Heart left ventricle (tissue), 16 donors: ENCODE measurements around the gene PFKFB4. TPM values are rescaled to one million over a fixed set of nuclear protein-coding genes. Genes with fewer than 3 reads are reported as not detected.

Source experiments
- ATAC-seq, 4 donors: fragments of 200-7000 bp; cut with Tn5 transposase; one replicate each; pipeline ENCODE4 v1.9.1; 2020 to 2022; ENCODE audit warnings: moderate library complexity in 4 of 4, mild to moderate bottlenecking in 3 of 4, moderate number of reproducible peaks in 1 of 4
- DNase-seq, 5 donors: peaks; one replicate each; pipeline ENCODE4 v3.0.0-alpha.2; 2020
- H3K27ac ChIP-seq, 12 donors: fragments of 200-600 bp; sonication (generic) in 4 of 12; one replicate each; pipeline versions ENCODE4 v1.5.0 to v1.8.0; 2016 to 2022; ENCODE audit warnings: mild to moderate bottlenecking in 2 of 12
- H3K27me3 ChIP-seq, 9 donors: fragments of 200-600 bp; sonication (generic) in 2 of 9; one replicate each; pipeline versions ENCODE4 v1.5.1 to v1.8.0; 2016 to 2022; ENCODE audit warnings: mild to moderate bottlenecking in 3 of 9
- H3K36me3 ChIP-seq, 9 donors: fragments of 200-600 bp; sonication (generic) in 2 of 9; one replicate each; pipeline versions ENCODE4 v1.5.0 to v1.8.0; 2018 to 2022; ENCODE audit warnings: mild to moderate bottlenecking in 2 of 9
- H3K4me1 ChIP-seq, 12 donors: fragments of 200-600 bp; sonication (generic) in 4 of 12; one replicate each; pipeline versions ENCODE4 v1.5.0 to v1.8.0; 2016 to 2022; ENCODE audit warnings: mild to moderate bottlenecking in 3 of 12
- H3K4me3 ChIP-seq, 12 donors: fragments of 200-600 bp; sonication (generic) in 4 of 12; one replicate each; pipeline versions ENCODE4 v1.5.0 to v1.8.0; 2017 to 2022; ENCODE audit warnings: mild to moderate bottlenecking in 9 of 12, moderate library complexity in 4 of 12
- H3K9me3 ChIP-seq, 12 donors: fragments of 200-600 bp; sonication (generic) in 4 of 12; one replicate each; pipeline versions ENCODE4 v1.5.0 to v1.8.0; 2016 to 2022; ENCODE audit warnings: mild to moderate bottlenecking in 1 of 12
- POLR2A ChIP-seq, 2 donors: fragments of 450-650 bp; IDR thresholded peaks; one replicate each; pipeline ENCODE4 v1.6.1; 2017; ENCODE audit warnings: antibody characterized with exemption in 2 of 2, mild to moderate bottlenecking in 2 of 2, moderate library complexity in 2 of 2
- WGBS, 4 donors: extraction: QIAGEN DNeasy Blood & Tissue Kit in 2 of 4; methylation state at CpG; one replicate each; pipeline versions ENCODE4 v1.1.5 to v1.1.7; 2013 to 2018; 5-methylcytosine and 5-hydroxymethylcytosine counted together
- intact Hi-C, 10 donors: fragments of 100-400 bp; cut with DNase I; formaldehyde crosslinking; loops; one replicate each; pipeline versions ENCODE4 v1.11.1 to v1.14.2; 2022
- polyA plus RNA-seq, 2 donors: library from polyadenylated mRNA; stranded (reverse); fragments of 200-250 nt; gene quantifications; one replicate each; pipeline ENCODE4 v1.2.3, GENCODE V29; 2013
- total RNA-seq, 9 donors: library from RNA; depleted of rRNA in 2 of 9; stranded (reverse); fragments of >200 nt in 2 of 9; fragmentation: NEBNext Ultra II Directional in 3 of 9; extraction: Animal tissue kit (Norgen Biotek cat#: 25700) in 3 of 9; gene quantifications; one replicate each; pipeline versions ENCODE4 v1.1.0 to v1.2.4, GENCODE V29; 2016 to 2023
- TF ChIP-seq, protein P1 (sequence below), 12 donors: fragments of 200-600 bp; sonication (generic) in 4 of 12; IDR thresholded peaks; one replicate each; pipeline versions ENCODE4 v1.5.0 to v1.8.0; 2018 to 2022; ENCODE audit warnings: antibody characterized with exemption in 12 of 12, mild to moderate bottlenecking in 5 of 12
- donor health status: ischemic (EF 13 %, LVEDD 7.1; RV severe dilation, severe dysfunction).
- donor health status: healthy with polysubstance abuse.
- donor health status: DM: no; HTN: yes; CAD: no.
- donor health status: DM: no; HTN: no; CAD: no.
- donor health status: ischemic (EF 25% LVEDD 6.9; RV normal size, moderate dysfunction).
- donor health status: ischemic (EF 25% LVEDD 5.7; RV mildly dilated, moderate dysfunction).
- donor health status: healthy.
- donor health status: DM: yes; HTN: yes; CAD: no.
- donor health status: ischemic (EF 35%, LVEDD 5.7; RV mildly dilated, moderate dysfunction).
- donor health status: nonischemic (EF 11% LVEDD 7.7; RV severe dilation, severe dysfunction).
- donor health status: DM: yes; HTN: yes; CAD: no.
- donor health status: PGD.
- donor health status: ischemic (EF 29% LVEDD 5.4; RV normal size, mild dysfunction).
- donor health status: nonischemic (EF 23%, LVEDD 6.1; RV moderate dilation, normal function).

Gene PFKFB4
- total and polyA plus RNA-seq, 11 donors = 0.44 to 9.1 (median 1.2) TPM

DNA sequence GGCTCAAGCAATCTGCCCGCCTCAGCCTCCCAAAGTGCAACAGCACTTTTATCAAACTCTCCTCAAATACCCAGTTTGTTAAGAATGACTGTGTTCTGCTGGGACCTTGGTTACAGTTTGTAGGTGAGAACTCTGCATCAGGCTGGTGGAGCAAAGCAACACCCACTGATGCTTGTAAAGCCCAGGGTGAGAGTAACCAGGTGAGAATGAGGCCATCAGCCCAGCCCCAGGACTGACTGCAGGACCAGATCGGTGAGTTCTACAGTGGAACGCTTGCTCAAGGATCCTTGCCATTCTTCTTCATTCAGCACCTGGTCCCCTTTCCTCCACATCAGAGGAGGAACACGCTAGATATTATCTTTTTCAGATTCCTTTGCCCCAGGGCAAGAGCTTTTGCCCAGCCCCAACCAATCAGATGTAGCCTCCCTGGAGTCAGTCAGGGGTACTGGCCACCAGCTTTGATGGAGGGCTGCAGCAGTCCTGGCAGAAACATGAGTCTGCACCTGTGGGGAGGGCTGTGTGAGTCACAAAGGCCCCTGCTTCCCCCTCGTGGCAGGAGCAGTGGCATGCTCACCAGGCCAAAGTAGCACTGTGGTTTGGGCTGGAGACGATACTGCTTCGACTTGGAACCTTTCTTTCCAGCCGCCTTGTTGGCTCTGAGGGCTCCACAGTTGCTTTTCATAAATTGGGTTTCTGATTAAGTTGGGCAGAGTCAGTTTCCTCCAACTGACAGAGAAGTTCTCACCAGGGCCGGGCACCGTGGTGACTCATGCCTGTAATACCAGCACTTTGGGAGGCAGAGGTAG is 49.1 kb downstream of the PFKFB4 start:
- intact Hi-C loops = loop anchor here in 5 of 10 donors (2.0 to 5.0 kb wide), 5 partner anchors 40 to 50 kb away; partner anchors contain the start of gene PFKFB4 (in 1 of the 5)
- H3K4me3 ChIP-seq = no peak overlapping the region
- WGBS, 4 donors = 52 to 56% (median 53%) methylated on average over 10 of the region's 10 CpGs
- ATAC-seq (peak in 1 of 4 donors; percentile 38), DNase-seq (peak in 4 of 5 donors; percentile 40 to 45 (median 42))
- no peaks in the 10 kb centered on the region for H3K27me3 ChIP-seq
- H3K27ac ChIP-seq = peak overlapping the region in 1 of 12 donors; percentile 2
- no peaks in the 10 kb centered on the region for H3K36me3 ChIP-seq
- H3K9me3 ChIP-seq = no peaks in the 10 kb centered on the region
- peaks cover 6 to 32% (median 21%) of the 10 kb centered on the region in 12 donors for H3K4me1 ChIP-seq
- no peak for TF ChIP-seq POLR2A (IDR thresholded peaks at IDR 0.05)
- TF ChIP-seq, protein P1, sequence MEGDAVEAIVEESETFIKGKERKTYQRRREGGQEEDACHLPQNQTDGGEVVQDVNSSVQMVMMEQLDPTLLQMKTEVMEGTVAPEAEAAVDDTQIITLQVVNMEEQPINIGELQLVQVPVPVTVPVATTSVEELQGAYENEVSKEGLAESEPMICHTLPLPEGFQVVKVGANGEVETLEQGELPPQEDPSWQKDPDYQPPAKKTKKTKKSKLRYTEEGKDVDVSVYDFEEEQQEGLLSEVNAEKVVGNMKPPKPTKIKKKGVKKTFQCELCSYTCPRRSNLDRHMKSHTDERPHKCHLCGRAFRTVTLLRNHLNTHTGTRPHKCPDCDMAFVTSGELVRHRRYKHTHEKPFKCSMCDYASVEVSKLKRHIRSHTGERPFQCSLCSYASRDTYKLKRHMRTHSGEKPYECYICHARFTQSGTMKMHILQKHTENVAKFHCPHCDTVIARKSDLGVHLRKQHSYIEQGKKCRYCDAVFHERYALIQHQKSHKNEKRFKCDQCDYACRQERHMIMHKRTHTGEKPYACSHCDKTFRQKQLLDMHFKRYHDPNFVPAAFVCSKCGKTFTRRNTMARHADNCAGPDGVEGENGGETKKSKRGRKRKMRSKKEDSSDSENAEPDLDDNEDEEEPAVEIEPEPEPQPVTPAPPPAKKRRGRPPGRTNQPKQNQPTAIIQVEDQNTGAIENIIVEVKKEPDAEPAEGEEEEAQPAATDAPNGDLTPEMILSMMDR (IDR thresholded peaks at IDR 0.05) = peak; percentile 33 to 63 (median 52)

DNA sequence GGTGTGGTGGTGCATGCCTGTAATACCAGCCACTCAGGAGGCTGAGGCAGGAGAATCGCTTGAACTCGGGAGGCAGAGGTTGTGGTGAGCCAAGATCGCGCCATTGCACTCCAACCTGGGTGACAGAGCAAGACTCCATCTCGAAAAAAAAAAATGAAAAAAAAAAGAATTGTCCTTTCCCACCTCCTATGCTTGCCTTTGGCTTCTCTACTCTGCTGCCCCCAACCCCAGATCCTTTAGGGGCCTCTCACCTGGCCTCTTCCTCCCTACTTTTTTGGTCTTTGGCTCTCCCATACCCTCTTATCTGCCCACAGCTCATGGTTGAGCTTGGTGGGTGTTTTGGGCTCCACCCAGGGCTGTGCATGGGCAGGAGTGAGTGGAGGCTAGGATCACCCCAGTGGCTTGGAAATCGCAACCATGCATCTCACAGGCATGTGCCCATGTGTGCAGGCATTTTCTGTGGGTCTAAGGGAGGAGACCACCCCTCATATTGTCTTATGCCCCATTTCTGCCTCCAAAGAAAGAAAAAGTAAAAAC is 50.6 kb downstream of the PFKFB4 start:
- WGBS, 4 donors = 95 to 97% (median 97%) methylated on average over 6 of the region's 6 CpGs
- DNase-seq = no peak
- no peak overlapping the region for H3K4me3 ChIP-seq
- no peaks in the 10 kb centered on the region for H3K27me3 ChIP-seq
- intact Hi-C loops = loop anchor here in 6 of 10 donors (2.0 to 5.0 kb wide), 6 partner anchors 33 to 51 kb away; partner anchors contain the start of gene PFKFB4 (in 1 of the 6)
- no peaks in the 10 kb centered on the region for H3K36me3 ChIP-seq
- no peaks in the 10 kb centered on the region for H3K9me3 ChIP-seq
- H3K27ac ChIP-seq = no peak overlapping the region
- ATAC-seq = no peak
- H3K4me1 ChIP-seq = peaks cover 6 to 37% (median 27%) of the 10 kb centered on the region in 12 donors
- TF ChIP-seq POLR2A (IDR thresholded peaks at IDR 0.05) = no peak
- TF ChIP-seq, protein P1 (IDR thresholded peaks at IDR 0.05) = no peak

GRCh38 chr3:48505146-48505545 is 51.5 kb downstream of the PFKFB4 start:
- no peaks in the 10 kb centered on the region for H3K27me3 ChIP-seq
- H3K27ac ChIP-seq = peak overlapping the region in 11 of 12 donors; percentile 82 to 98 (median 96)
- H3K4me3 ChIP-seq = peak overlapping the region in 2 of 12 donors; percentile 75 to 86
- no peak for DNase-seq
- intact Hi-C loops = loop anchor here in 6 of 10 donors (2.0 to 5.0 kb wide), 5 partner anchors 32 to 52 kb away; partner anchors contain the start of gene PFKFB4 (in 1 of the 6)
- 70 to 83% (median 77%) methylated on average over 1 to 2 of the region's 2 CpGs for WGBS, 4 donors
- H3K9me3 ChIP-seq = no peaks in the 10 kb centered on the region
- H3K36me3 ChIP-seq = peaks cover 0 to 9% (median under 1%) of the 10 kb centered on the region in 9 donors
- no peak for ATAC-seq
- H3K4me1 ChIP-seq = peaks cover 6 to 37% (median 27%) of the 10 kb centered on the region in 12 donors
- TF ChIP-seq, protein P1 (IDR thresholded peaks at IDR 0.05) = no peak
- TF ChIP-seq POLR2A (IDR thresholded peaks at IDR 0.05) = no peak
